ENCODE measurements around the gene IGFL1. TPM values are rescaled to one million over a fixed set of nuclear protein-coding genes. Genes with fewer than 3 reads are reported as not detected.
A peak's percentile ranks its signal among the peaks of the same experiment; 100 is the strongest.
"Not testable (repeated sequence)": the region's sequence is repeated elsewhere in the genome, so short reads cannot be mapped to it uniquely, and the experiment has no call there.

Gene IGFL1
- total RNA-seq, 4 donors from 2014 or later = not detected

GRCh38 chr19:46254776-46255175 lies 25.2 kb downstream of the IGFL1 start:
- Histone ChIP-seq H3K27me3 (peaks cover 2% of the 10 kb centered on the region), H3K9me3 (no peaks in the 10 kb centered on the region), H3K27ac (no peak overlapping the region), H3K4me1 (peaks cover 6% of the 10 kb centered on the region), H3K36me3 (no peaks in the 10 kb centered on the region), H3K4me3 (no peak overlapping the region)
- WGBS = 61% methylated on average over 4 of the region's 4 CpGs
- TF ChIP-seq CTCF (IDR thresholded peaks at IDR 0.05) = no peak
- TF ChIP-seq POLR2AphosphoS5 (IDR thresholded peaks at IDR 0.05) = no peak
- no peak for TF ChIP-seq EP300 (IDR thresholded peaks at IDR 0.05)
- TF ChIP-seq POLR2A (IDR thresholded peaks at IDR 0.05) = no peak
- no peak for DNase-seq (ENCODE audit: low spot score in 2 of 2)

- Histone ChIP-seq H3K4me3 (no peak overlapping the region), H3K4me1 (no peaks in the 10 kb centered on the region), H3K27ac (no peak overlapping the region), H3K9me3 (no peaks in the 10 kb centered on the region), H3K27me3 (peaks cover 18% of the 10 kb centered on the region), H3K36me3 (no peaks in the 10 kb centered on the region)
- DNase-seq (ENCODE audit: low spot score in 2 of 2) = no peak
- TF ChIP-seq CTCF (IDR thresholded peaks at IDR 0.05) (no peak), POLR2AphosphoS5 (IDR thresholded peaks at IDR 0.05) (no peak), POLR2A (IDR thresholded peaks at IDR 0.05) (no peak), EP300 (IDR thresholded peaks at IDR 0.05) (no peak)
- WGBS = 75% methylated on average over 8 of the region's 8 CpGs
Measured at GRCh38 chr19:46256855-46257254, 27.3 kb downstream of the IGFL1 start.

- H3K4me3 ChIP-seq; H3K9me3 ChIP-seq; H3K4me1 ChIP-seq; H3K27ac ChIP-seq; DNase-seq (ENCODE audit: low spot score in 2 of 2); H3K36me3 ChIP-seq: not testable (repeated sequence)
- H3K27me3 ChIP-seq = peaks cover 29% of the 10 kb centered on the region
- WGBS = 63% methylated on average over 1 of the region's 7 CpGs
Measured at GRCh38 chr19:46261501-46261900, 32.0 kb downstream of the IGFL1 start.

GRCh38 chr19:46262684-46263296 lies 33.2 kb downstream of the IGFL1 start:
- H3K27me3 ChIP-seq = peaks cover 33% of the 10 kb centered on the region
- not testable (repeated sequence) for H3K36me3 ChIP-seq; DNase-seq (ENCODE audit: low spot score in 2 of 2); H3K4me1 ChIP-seq; H3K4me3 ChIP-seq; H3K9me3 ChIP-seq; H3K27ac ChIP-seq
- WGBS = 58% methylated on average over 11 of the region's 11 CpGs

GRCh38 chr19:46264801-46265200 lies 35.3 kb downstream of the IGFL1 start:
- 82% methylated on average over 5 of the region's 5 CpGs for WGBS
- H3K4me3 ChIP-seq; H3K4me1 ChIP-seq; H3K36me3 ChIP-seq; DNase-seq (ENCODE audit: low spot score in 2 of 2); H3K9me3 ChIP-seq; H3K27ac ChIP-seq: not testable (repeated sequence)
- peaks cover 43% of the 10 kb centered on the region for H3K27me3 ChIP-seq

- H3K4me1 ChIP-seq = no peaks in the 10 kb centered on the region
- H3K4me3 ChIP-seq = no peak overlapping the region
- no peak for DNase-seq (ENCODE audit: low spot score in 2 of 2)
- no peak overlapping the region for H3K27ac ChIP-seq
- no peaks in the 10 kb centered on the region for H3K9me3 ChIP-seq
- WGBS = 16% methylated on average over 10 of the region's 10 CpGs
- H3K27me3 ChIP-seq = peaks cover 43% of the 10 kb centered on the region
- no peaks in the 10 kb centered on the region for H3K36me3 ChIP-seq
- TF ChIP-seq CTCF (IDR thresholded peaks at IDR 0.05) = peak; percentile 70 to 97
- no peak for TF ChIP-seq EP300 (IDR thresholded peaks at IDR 0.05)
- no peak for TF ChIP-seq POLR2A (IDR thresholded peaks at IDR 0.05)
- no peak for TF ChIP-seq POLR2AphosphoS5 (IDR thresholded peaks at IDR 0.05)
Measured at GRCh38 chr19:46265217-46265828, 35.8 kb downstream of the IGFL1 start.

GRCh38 chr19:46269101-46269500 lies 39.6 kb downstream of the IGFL1 start:
- no peaks in the 10 kb centered on the region for H3K36me3 ChIP-seq
- no peaks in the 10 kb centered on the region for H3K4me1 ChIP-seq
- peaks cover 24% of the 10 kb centered on the region for H3K27me3 ChIP-seq
- 82% methylated on average over 7 of the region's 7 CpGs for WGBS
- no peaks in the 10 kb centered on the region for H3K9me3 ChIP-seq
- no peak for DNase-seq (ENCODE audit: low spot score in 2 of 2)
- TF ChIP-seq EP300 (IDR thresholded peaks at IDR 0.05) = no peak
- no peak for TF ChIP-seq POLR2AphosphoS5 (IDR thresholded peaks at IDR 0.05)
- no peak for TF ChIP-seq POLR2A (IDR thresholded peaks at IDR 0.05)
- TF ChIP-seq CTCF (IDR thresholded peaks at IDR 0.05) = no peak
- no peak overlapping the region for H3K27ac ChIP-seq
- no peak overlapping the region for H3K4me3 ChIP-seq
